ENCODE results near the gene KCNAB2. TPM values are rescaled to one million over a fixed set of nuclear protein-coding genes. Genes with fewer than 3 reads are reported as not detected.
A peak's percentile ranks its signal among the peaks of the same experiment; 100 is the strongest.

Gene KCNAB2
- total RNA-seq, 1 donor from 2014 or later = 3.6 TPM

DNA sequence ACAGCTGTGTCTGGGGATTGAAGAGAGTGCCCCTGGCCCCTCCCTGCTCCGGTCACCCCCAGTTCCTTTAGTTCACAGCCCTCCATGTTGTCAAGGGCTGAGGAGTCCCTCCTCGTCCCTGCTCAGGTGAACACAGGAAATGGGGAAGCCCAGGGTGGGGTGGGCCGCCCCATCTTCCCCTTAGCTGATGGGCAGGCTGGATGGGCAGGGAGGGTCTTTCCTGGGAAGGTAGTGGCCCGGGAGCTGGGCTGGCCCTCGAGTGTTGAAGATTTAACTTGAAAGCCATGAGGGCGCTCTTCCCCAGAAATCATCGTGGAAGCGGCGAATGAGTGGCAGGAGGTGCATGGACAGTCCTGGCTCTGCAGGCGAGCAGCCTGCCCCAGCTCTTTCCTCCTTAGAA, 35.1 kb upstream of the KCNAB2 start:
- ATAC-seq = no peak

GRCh38 chr1:6011161-6011945, 34.3 kb upstream of the KCNAB2 start:
- ATAC-seq = no peak

DNA sequence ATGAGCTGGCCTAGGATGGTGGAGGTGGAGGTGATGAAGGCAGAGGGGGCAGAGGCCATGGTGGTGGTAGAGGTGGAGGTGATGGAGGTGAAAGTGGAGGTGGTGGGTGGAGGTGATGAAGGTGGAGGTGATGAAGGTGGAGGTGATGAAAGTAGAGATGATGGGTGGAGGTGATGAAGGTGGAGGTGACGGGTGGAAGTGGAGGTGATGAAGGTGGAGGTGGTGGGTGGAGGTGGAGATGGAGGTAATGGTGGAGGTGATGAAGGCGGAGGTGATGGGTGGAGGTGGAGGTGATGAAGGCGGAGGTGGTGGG, 33.8 kb upstream of the KCNAB2 start:
- ATAC-seq = no peak

DNA sequence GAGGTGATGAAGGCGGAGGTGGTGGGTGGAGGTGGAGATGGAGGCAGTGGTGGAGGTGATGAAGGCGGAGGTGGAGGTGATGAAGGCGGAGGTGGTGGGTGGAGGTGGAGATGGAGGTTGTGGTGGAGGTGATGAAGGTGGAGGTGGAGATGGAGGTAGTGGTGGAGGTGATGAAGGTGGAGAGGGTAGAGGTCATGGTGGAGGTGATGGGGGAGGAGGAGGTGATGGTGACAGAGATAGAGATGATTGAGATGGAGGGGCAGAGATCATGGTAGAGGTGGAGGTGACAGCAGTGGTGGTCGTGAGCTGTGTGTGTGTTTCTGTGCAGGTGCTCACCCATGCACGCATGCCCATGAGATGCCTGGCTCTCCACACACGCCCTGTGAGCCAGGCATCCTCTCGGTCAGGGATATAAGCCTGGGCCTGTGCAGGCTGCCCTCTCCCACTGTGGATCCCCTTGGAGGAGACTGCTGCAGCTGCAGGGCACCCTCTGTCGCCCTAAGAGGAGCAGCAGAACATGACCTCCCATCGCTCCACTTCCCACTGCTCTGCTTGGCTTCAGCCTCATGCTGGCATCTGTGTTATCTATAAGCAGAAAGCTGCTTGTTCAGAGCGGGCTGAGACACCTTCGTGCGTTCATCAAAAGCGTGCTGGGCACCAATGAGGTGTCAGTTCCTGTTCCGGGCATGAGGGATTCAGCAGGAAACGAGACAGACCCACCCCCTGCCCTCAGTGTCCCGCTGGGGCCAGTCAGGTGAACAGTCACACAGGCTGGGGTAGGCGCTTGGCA, 33.0 kb upstream of the KCNAB2 start:
- ATAC-seq = no peak

DNA sequence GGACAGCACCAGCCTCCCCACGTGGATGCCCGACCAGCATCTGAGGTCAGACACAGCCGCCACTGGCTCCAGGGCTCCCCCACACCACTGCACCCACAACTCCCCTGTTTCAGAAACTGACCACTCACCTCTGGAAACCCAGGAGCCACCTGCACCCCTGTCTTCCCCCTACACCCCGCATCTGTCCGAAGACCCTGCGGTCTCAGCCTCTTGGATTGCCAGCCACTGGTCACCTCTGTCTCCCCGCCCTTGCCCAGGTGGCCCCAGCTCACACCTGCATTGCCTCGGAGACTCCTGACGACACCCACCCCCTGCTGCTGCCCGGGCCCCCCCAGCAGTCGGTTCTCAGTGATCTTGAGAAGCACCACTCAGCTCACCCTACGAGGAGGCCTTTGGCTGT, 32.2 kb upstream of the KCNAB2 start:
- ATAC-seq = no peak

- ATAC-seq = no peak
These were observed 31.3 kb upstream of the KCNAB2 start for GRCh38 chr1:6014130-6014999.

DNA sequence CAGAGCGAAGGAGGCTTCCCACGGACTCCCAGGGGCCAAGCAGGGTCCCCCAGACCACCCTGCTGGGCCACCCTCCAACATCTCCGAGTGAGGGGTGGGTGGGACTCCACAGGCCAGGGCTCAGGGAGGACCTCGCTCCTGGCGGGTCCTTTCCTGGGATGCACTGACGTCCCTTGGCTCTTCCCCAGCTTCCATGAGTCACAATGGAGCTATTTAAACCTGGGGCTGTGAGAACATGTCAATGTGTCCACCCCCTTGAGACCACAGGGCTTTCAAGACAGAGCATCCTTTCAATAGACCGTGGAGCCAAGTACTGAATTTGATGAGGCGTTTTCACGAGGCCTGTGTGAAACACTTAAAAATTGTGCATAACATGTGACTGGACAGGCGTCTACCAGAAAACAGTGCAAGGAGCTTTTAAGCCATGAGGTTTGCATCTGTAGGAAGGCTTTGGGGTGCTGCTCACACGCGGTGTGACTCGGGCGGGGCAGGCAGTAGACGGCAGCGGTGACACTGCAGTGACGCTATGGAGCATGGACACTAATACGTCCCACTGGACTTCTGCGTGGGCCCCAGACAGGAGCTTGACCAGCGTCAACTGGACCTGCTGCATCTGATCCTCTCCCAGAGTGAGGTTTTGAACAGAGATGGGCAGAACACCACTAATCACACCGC, 29.4 kb upstream of the KCNAB2 start:
- ATAC-seq = no peak

- peak; percentile 56 for ATAC-seq
These were observed 28.0 kb upstream of the KCNAB2 start for GRCh38 chr1:6017654-6018053.

DNA sequence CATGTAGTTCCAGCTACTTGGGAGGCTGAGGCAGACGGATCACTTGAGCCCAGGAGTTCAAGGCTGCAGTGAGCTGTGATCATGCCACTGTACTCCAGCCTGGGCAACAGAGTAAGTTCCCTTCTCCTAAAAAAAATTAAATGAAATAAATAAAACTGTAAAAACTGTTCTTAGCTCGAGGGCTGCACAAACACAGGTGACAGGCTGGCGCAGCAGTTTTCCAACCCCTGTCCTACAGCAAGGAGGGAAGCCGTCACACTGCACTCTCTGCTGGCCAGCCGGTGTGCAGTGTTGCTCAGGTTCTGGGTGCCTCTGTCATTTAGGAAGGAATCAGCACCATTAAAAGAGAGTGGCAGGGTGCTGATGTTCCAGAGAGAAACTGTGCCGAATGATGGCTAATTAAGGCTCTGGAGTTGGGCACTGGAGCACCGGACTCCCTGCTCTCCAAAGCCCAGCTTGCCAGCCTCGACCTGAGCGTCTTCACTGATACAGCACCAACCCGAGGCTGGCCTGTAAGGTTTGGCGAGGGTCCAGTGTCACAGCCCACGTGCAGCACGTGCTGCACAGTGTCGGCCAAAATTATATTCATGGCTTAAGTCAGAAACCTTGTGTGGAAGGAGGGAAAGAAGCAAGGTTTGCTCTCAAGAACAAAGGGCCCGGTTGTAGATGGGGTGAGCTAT, 26.4 kb upstream of the KCNAB2 start:
- no peak for ATAC-seq

- ATAC-seq = no peak
These were observed 23.5 kb upstream of the KCNAB2 start for GRCh38 chr1:6022193-6022592.

GRCh38 chr1:6023346-6023745, 22.3 kb upstream of the KCNAB2 start:
- ATAC-seq = no peak

DNA sequence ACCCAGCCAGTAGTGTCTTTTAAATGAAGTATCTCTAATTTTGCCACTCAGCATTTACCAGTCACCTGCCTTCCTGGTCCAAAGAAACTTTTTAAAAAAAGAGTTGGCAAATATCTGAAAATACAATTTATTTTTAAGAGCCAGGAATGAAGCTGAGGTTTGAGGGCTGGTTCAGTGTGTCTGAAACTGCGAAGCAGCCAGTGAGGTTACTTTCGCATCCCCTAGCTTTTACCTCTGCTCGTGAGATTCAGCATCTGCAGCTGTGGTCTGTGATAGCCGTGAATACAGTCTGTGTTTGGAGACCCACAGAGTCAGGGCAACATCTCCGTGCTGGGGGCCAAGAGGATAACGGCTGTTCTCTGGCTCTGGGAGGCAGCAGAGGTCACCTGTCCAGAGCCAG, 21.3 kb upstream of the KCNAB2 start:
- ATAC-seq = no peak

DNA sequence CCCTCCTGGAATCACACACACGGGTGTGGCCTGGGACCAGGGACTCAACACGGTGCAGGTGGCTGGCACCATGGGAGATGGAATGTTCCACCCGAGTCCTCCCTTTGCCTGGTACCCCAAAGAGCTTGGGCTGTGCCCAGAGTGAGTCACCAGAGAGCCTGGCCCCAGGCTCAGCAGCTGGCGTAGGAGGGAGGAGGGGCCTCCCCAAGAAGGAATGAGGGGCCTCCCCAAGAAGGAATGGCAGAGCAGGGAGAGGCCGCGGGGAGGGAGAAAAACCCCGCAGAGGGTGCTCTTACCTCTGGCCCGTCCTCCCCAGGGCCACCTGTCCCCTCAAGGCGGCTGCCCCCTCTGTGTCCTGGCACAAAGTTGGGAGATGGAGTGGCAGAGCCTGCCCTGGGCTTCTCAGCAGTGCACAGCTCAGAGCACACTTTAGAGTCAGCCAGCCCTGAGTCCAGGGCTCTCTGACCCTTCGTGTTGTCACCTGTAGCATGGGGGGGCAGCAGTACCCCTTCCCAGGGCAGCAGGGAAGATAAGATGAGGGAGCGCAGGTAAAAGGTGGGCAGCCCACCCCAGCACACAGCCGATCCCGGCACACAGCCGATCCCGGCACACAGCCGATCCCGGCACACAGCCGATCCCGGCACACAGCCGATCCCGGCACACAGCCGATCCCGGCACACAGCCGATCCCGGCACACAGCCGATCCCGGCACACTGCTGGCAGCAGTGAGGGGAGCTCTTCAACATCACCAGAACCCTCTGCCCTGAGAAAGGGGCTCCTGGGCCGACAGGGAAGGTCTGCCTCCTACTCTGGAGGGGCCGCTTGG, 20.2 kb upstream of the KCNAB2 start:
- peak; percentile 44 for ATAC-seq

GRCh38 chr1:6026095-6026809, 19.4 kb upstream of the KCNAB2 start:
- ATAC-seq = peak; percentile 89

DNA sequence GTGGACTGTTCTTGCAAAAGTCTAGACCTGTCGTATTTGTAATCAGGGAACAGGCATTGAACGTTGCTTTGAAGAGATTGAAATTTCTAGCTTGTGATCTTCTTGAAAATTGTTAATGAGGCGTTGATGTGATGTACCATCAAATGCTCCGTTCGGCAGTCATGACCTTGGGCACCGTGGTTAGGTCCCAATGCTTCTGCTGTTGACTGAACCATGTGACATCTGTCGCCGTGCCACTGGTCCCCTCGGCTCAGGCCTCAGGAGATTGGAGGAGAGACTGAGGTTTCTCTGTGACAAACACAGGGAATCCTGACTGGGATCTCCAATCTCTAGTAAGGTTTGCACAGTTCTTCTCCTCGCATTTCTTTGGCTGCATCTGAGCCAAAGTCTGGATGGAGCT, 18.1 kb upstream of the KCNAB2 start:
- ATAC-seq = no peak

DNA sequence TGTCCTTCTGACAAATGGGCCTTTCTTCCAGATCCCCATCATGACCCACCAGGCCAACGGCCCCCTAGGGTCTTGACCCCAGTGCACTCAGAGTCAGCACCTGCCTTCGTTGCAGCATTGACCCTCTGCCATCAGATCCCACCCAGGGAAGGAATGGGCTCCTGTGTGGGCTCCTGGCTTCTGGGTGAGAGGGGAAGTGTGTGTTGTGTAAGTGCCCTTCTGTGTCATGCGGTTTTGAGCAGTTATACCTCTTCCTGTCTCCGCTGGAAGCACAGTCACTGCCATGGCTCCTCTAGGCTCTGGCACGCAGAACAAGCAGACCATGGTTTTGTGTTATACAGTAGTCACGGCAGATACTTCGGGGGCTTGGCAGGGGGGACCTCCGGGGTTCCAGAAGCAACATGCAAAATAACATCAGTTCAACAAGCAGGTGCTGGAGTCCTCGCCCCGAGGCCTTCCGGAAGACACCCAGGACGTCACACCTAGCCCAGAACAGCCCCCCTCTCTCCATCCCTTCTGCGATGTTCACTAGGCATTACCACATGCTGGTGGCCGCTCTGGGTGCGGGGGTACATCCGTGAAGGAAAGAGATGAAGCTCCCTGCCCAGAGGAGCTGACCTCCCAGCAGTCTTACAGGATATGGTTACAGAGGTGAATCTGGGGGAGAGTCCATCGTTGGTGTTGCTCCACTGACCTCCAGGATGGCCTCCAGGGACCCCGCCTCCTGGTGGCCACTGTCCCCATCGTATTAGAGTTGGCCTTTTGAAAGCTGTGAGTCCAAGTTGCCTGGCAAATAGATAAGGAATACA, 17.4 kb upstream of the KCNAB2 start:
- peak; percentile 25 for ATAC-seq

- no peak for ATAC-seq
These were observed 16.3 kb upstream of the KCNAB2 start for GRCh38 chr1:6029351-6029750.

DNA sequence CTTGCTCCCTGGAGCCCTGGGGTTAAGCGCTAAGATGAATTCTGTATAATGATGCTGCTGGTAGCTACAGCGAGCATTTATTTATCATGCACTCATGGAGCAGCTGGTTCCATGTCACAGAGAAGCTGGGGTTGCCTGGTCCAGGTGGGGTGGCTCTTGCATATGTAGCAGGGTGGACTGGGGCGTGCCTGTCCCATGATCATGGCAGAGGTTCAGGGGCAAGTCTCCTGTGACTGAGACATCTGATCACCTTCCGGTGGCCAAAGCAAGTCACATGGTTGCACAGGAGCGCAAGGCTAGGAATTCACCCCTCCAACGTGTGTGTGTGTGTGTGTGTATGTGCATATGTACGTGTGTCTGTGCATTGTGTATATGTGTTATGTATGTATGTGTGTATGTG, 15.6 kb upstream of the KCNAB2 start:
- ATAC-seq = no peak

- ATAC-seq = no peak
These were observed 15.0 kb upstream of the KCNAB2 start for GRCh38 chr1:6030547-6031261.
